IMR-90 (cell line): ENCODE results near the gene GPR39. TPM values are rescaled to one million over a fixed set of nuclear protein-coding genes. Genes with fewer than 3 reads are reported as not detected.

Experiments used
- ATAC-seq: fragments of 200-7000 bp; cut with Tn5 transposase; 2 replicates; pipeline ENCODE4 v1.9.1; 2020; ENCODE audit warnings: low read depth, mild to moderate bottlenecking, moderate library complexity
- BruUV-seq: library from RNA; stranded (reverse); fragments of 400-500 nt; replicated peaks from 2 replicates; lab custom pipeline; 2021; lab: Mats Ljungman, UMichigan
- CTCF ChIA-PET: fragments of 300-600 bp; formaldehyde crosslinking; extraction: SDS; loops from one replicate; lab custom pipeline; 2021; ENCODE audit warnings: antibody characterized with exemption; lab: Yijun Ruan, JAX
- POLR2A ChIA-PET: fragments of 300-600 bp; sonication (Branson Sonifier 250); formaldehyde crosslinking; loops from one replicate; lab custom pipeline; 2022; ENCODE audit warnings: antibody characterized with exemption; ENCODE audit not compliant: unreplicated experiment; lab: Charles Lee
- DNase-seq: peaks from one replicate; pipeline ENCODE4 v3.0.0; 2013
- H2AFZ ChIP-seq: replicated peaks from 2 replicates; pipeline ENCODE3; 2013; ENCODE audit warnings: low read length, mild to moderate bottlenecking; ENCODE audit not compliant: poor library complexity
- H2AK5ac ChIP-seq: 2 replicates; pipeline ENCODE4 v1.6.1; 2013; ENCODE audit warnings: low read depth, low read length, inconsistent platforms
- H2AK9ac ChIP-seq: replicated peaks from 2 replicates; pipeline ENCODE3; 2013; ENCODE audit warnings: mild to moderate bottlenecking, low read depth, low read length, moderate library complexity; ENCODE audit not compliant: poor library complexity
- H2BK120ac ChIP-seq: 2 replicates; pipeline ENCODE4 v1.6.1; 2013; ENCODE audit warnings: low read depth, low read length, inconsistent platforms
- H2BK15ac ChIP-seq: 3 replicates; pipeline ENCODE4 v1.6.1; 2013; ENCODE audit warnings: low read depth, low read length, inconsistent platforms
- H2BK20ac ChIP-seq: 2 replicates; pipeline ENCODE4 v1.6.1; 2013; ENCODE audit warnings: low read depth, mild to moderate bottlenecking, inconsistent platforms, low read length, moderate library complexity
- H2BK5ac ChIP-seq: 2 replicates; pipeline ENCODE4 v1.6.1; 2013; ENCODE audit warnings: mild to moderate bottlenecking, low read depth, low read length, inconsistent platforms; ENCODE audit not compliant: poor library complexity, severe bottlenecking
- H3K14ac ChIP-seq: replicated peaks from 2 replicates; pipeline ENCODE4 v1.6.1; 2013; ENCODE audit warnings: low read depth, low read length, inconsistent platforms
- H3K18ac ChIP-seq: 2 replicates; pipeline ENCODE4 v1.6.1; 2013; ENCODE audit warnings: low read depth, low read length, control low read depth
- H3K23ac ChIP-seq: 2 replicates; pipeline ENCODE4 v1.6.1; 2013; ENCODE audit warnings: low read depth, low read length, inconsistent platforms
- H3K27ac ChIP-seq: 2 replicates; pipeline ENCODE4 v1.5.1; 2013; ENCODE audit warnings: mild to moderate bottlenecking, control low read depth, low read length; ENCODE audit not compliant: insufficient read depth
- H3K27me3 ChIP-seq: 2 replicates; pipeline ENCODE4 v1.6.1; 2013; ENCODE audit warnings: low read length; ENCODE audit not compliant: control insufficient read depth, insufficient read depth
- H3K36me3 ChIP-seq: 2 replicates; pipeline ENCODE4 v1.6.1; 2013; ENCODE audit warnings: low read length, mixed read lengths; ENCODE audit not compliant: control insufficient read depth, insufficient read depth
- H3K4ac ChIP-seq: 2 replicates; pipeline ENCODE4 v1.6.1; 2013; ENCODE audit warnings: low read depth, low read length, inconsistent platforms
- H3K4me1 ChIP-seq: 2 replicates; pipeline ENCODE4 v1.6.1; 2013; ENCODE audit warnings: low read length, mixed read lengths; ENCODE audit not compliant: control insufficient read depth, insufficient read depth
- H3K4me2 ChIP-seq: 2 replicates; pipeline ENCODE4 v1.6.1; 2013; ENCODE audit warnings: low read depth, mild to moderate bottlenecking, control low read depth, low read length, moderate library complexity
- H3K4me3 ChIP-seq: 2 replicates; pipeline ENCODE4 v1.5.1; 2013; ENCODE audit warnings: low read depth, mild to moderate bottlenecking, control low read depth, low read length, moderate library complexity; ENCODE audit not compliant: insufficient read depth
- H3K56ac ChIP-seq: 2 replicates; pipeline ENCODE4 v1.6.1; 2013; ENCODE audit warnings: low read length, inconsistent platforms; ENCODE audit not compliant: insufficient read depth; ENCODE audit errors: extremely low read depth
- H3K79me1 ChIP-seq, 2 experiments: 2 replicates each; pipeline ENCODE4 v1.6.1; 2013; ENCODE audit warnings: low read length in 2 of 2, inconsistent platforms in 1 of 2, low read depth in 1 of 2
- H3K9ac ChIP-seq: 2 replicates; pipeline ENCODE4 v1.6.1; 2013; ENCODE audit warnings: low read depth, low read length, control low read depth
- H3K9me1 ChIP-seq: 2 replicates; pipeline ENCODE4 v1.6.1; 2013; ENCODE audit warnings: low read length, inconsistent platforms; ENCODE audit not compliant: insufficient read depth
- H3K9me3 ChIP-seq: 2 replicates; pipeline ENCODE4 v1.6.1; 2013; ENCODE audit warnings: low read length; ENCODE audit not compliant: control insufficient read depth, insufficient read depth
- H4K20me1 ChIP-seq: 2 replicates; pipeline ENCODE4 v1.6.1; 2013; ENCODE audit warnings: low read length, inconsistent platforms; ENCODE audit not compliant: insufficient read depth
- H4K5ac ChIP-seq: 2 replicates; pipeline ENCODE4 v1.6.1; 2013; ENCODE audit warnings: mild to moderate bottlenecking, low read depth, low read length, control low read depth
- H4K8ac ChIP-seq, 2 experiments: 2 replicates each; pipeline ENCODE4 v1.6.1; 2013; ENCODE audit warnings: low read depth in 2 of 2, low read length in 2 of 2, control low read depth in 1 of 2, inconsistent platforms in 1 of 2
- H4K91ac ChIP-seq: 2 replicates; pipeline ENCODE4 v1.6.1; 2013; ENCODE audit warnings: low read depth, low read length, inconsistent platforms; ENCODE audit not compliant: insufficient read depth
- BHLHE40 ChIP-seq: fragments of 150-350 bp; IDR thresholded peaks from 2 replicates; pipeline ENCODE4 v1.6.1; 2016; ENCODE audit warnings: mild to moderate bottlenecking, low read depth, low read length
- CEBPB ChIP-seq: IDR thresholded peaks from 2 replicates; pipeline ENCODE4 v1.6.1; 2012; ENCODE audit warnings: low read depth, low read length, improper control_type of control experiment
- FOS ChIP-seq: fragments of 150-350 bp; IDR thresholded peaks from 2 replicates; pipeline ENCODE4 v1.6.1; 2016; ENCODE audit warnings: low read depth, low read length
- MAFK ChIP-seq: IDR thresholded peaks from 2 replicates; pipeline ENCODE4 v1.6.1; 2012; ENCODE audit warnings: low read depth, low read length, improper control_type of control experiment
- MAZ ChIP-seq: IDR thresholded peaks from 2 replicates; pipeline ENCODE4 v1.6.1; 2012; ENCODE audit warnings: low read depth, mild to moderate bottlenecking, low read length, improper control_type of control experiment, moderate library complexity, borderline replicate concordance
- MXI1 ChIP-seq: IDR thresholded peaks from 2 replicates; pipeline ENCODE4 v1.6.1; 2012; ENCODE audit warnings: low read depth, mild to moderate bottlenecking, low read length, moderate library complexity, borderline replicate concordance
- NFE2L2 ChIP-seq: fragments of 150-350 bp; IDR thresholded peaks from 2 replicates; pipeline ENCODE4 v1.6.1; 2016; ENCODE audit warnings: low read depth, mild to moderate bottlenecking, low read length
- POLR2A ChIP-seq: IDR thresholded peaks from 2 replicates; pipeline ENCODE4 v1.6.1; 2012; ENCODE audit warnings: mild to moderate bottlenecking, low read depth, low read length
- RFX5 ChIP-seq: IDR thresholded peaks from 2 replicates; pipeline ENCODE4 v1.8.0; 2012; ENCODE audit warnings: low read depth, mild to moderate bottlenecking, low read length, moderate library complexity
- SMC3 ChIP-seq: fragments of 150-350 bp; IDR thresholded peaks from 2 replicates; pipeline ENCODE4 v1.6.1; 2016; ENCODE audit warnings: low read depth, mild to moderate bottlenecking, antibody characterized with exemption, low read length, moderate library complexity
- WGBS, 2 experiments: methylation state at CpG; one replicate each; pipeline versions ENCODE4 v1.1.5 to v1.1.7; 2013; ENCODE audit warnings: missing lambda C conversion rate in 2 of 2; ENCODE audit not compliant: insufficient read length in 1 of 2; ENCODE audit errors: extremely low coverage in 2 of 2; 5-methylcytosine and 5-hydroxymethylcytosine counted together
- dilution Hi-C: fragments of 300-500 bp; cut with HindIII; formaldehyde crosslinking; loops from one replicate; pipeline ENCODE4 v1.14.3; 2018; ENCODE audit warnings: low sequenced_read_pairs; ENCODE audit not compliant: unreplicated experiment
- in situ Hi-C: fragments of 300-500 bp; cut with MboI; formaldehyde crosslinking; loops from 3 replicates; pipeline ENCODE4 v1.14.3; 2019; ENCODE audit warnings: low sequenced_read_pairs, inconsistent platforms, mixed read lengths
- intact Hi-C: fragments of 100-400 bp; cut with micrococcal nuclease; formaldehyde crosslinking; loops from 2 replicates; pipeline ENCODE4 v1.10.0; 2022
- polyA plus RNA-seq, 3 experiments: library from polyadenylated mRNA; depleted of rRNA; stranded (reverse); fragments of >200 nt; gene quantifications; 2 replicates each; pipeline ENCODE4 v1.2.3, GENCODE V29; 2012; ENCODE audit warnings: low replicate concordance in 1 of 3
- total RNA-seq: library from RNA; depleted of rRNA; stranded (reverse); fragments of >200 nt; gene quantifications from 2 replicates; pipeline ENCODE4 v1.2.3, GENCODE V29; 2012
- TF ChIP-seq, protein P1 (sequence below): fragments of 150-350 bp; IDR thresholded peaks from 2 replicates; pipeline ENCODE4 v1.6.1; 2017; ENCODE audit warnings: mild to moderate bottlenecking, antibody characterized with exemption, low read length, low read depth

Gene GPR39
- total and polyA plus RNA-seq, 2 of the 4 experiments (the other 2 are of a cell fraction), result 4.4 to 9.0 TPM

GRCh38 chr2:132373391-132374135, 43.0 kb upstream of the GPR39 start:
- Histone ChIP-seq H3K18ac (no peak overlapping the region), H2AK9ac (no peak overlapping the region), H4K91ac (no peak overlapping the region), H4K5ac (no peak overlapping the region), H4K8ac (no peak overlapping the region), H3K56ac (no peak overlapping the region), H3K9me3 (no peaks in the 10 kb centered on the region), H3K14ac (no peak overlapping the region), H3K4me3 (no peak overlapping the region), H3K27ac (no peak overlapping the region), H3K4me2 (0 out of 2 replicates have a peak overlapping the region, but pooled peaks have one; percentile 17), H3K9me1 (no peaks in the 10 kb centered on the region), H3K9ac (no peak overlapping the region), H3K36me3 (no peaks in the 10 kb centered on the region), H3K4me1 (0 out of 2 replicates have a peak, but pooled peaks cover 2% of the 10 kb centered on the region), H2BK120ac (no peak overlapping the region), H2AK5ac (no peak overlapping the region), H3K79me1 (no peaks in the 10 kb centered on the region), H3K4ac (no peak overlapping the region), H3K27me3 (peaks cover 7% of the 10 kb centered on the region), H2BK20ac (no peak overlapping the region), H2BK5ac (no peak overlapping the region), H4K20me1 (no peaks in the 10 kb centered on the region), H2AFZ (no peak overlapping the region), H2BK15ac (no peak overlapping the region), H3K23ac (no peak overlapping the region)
- ATAC-seq (no peak), DNase-seq (no peak)
- dilution Hi-C loops, result no loop called here
- in situ Hi-C loops, result no loop called here
- 61% methylated on average over 4 of the region's 5 CpGs; no CpG with 5 or more reads in 1 of the 2 experiments for WGBS, 2 experiments
- intact Hi-C loops, result no loop called here
- no TSS peak for BruUV-seq
- POLR2A ChIA-PET, result no interaction called here
- CTCF ChIA-PET, result no interaction called here
- no peak for TF ChIP-seq POLR2A
- TF ChIP-seq CEBPB, result no peak
- TF ChIP-seq, protein P1, sequence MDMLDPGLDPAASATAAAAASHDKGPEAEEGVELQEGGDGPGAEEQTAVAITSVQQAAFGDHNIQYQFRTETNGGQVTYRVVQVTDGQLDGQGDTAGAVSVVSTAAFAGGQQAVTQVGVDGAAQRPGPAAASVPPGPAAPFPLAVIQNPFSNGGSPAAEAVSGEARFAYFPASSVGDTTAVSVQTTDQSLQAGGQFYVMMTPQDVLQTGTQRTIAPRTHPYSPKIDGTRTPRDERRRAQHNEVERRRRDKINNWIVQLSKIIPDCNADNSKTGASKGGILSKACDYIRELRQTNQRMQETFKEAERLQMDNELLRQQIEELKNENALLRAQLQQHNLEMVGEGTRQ, result no peak
- TF ChIP-seq FOS, result no peak
- TF ChIP-seq RFX5, result no peak
- TF ChIP-seq BHLHE40, result no peak
- TF ChIP-seq MXI1, result no peak
- TF ChIP-seq SMC3, result no peak
- TF ChIP-seq NFE2L2, result no peak
- no peak for TF ChIP-seq MAZ
- no peak for TF ChIP-seq MAFK
